Osteoblast (primary cell): Measurements from ENCODE around the gene TXNDC17. TPM values are rescaled to one million over a fixed set of nuclear protein-coding genes. Genes with fewer than 3 reads are reported as not detected.

Experiments
- DNase-seq: peaks from one replicate; pipeline ENCODE4 v3.0.0; 2011; ENCODE audit warnings: low spot score, mixed read lengths; ENCODE audit not compliant: insufficient read length; ENCODE audit errors: missing footprints
- H2AFZ ChIP-seq: 2 replicates; pipeline ENCODE4 v1.6.0; 2011; ENCODE audit warnings: mild to moderate bottlenecking, low read length
- H3K27ac ChIP-seq: 2 replicates; pipeline ENCODE4 v1.5.1; 2011; ENCODE audit warnings: mild to moderate bottlenecking, low read depth, low read length, moderate library complexity
- H3K27me3 ChIP-seq: 2 replicates; pipeline ENCODE4 v1.6.0; 2012; ENCODE audit warnings: mild to moderate bottlenecking, control low read depth, inconsistent platforms, low read length, moderate library complexity; ENCODE audit not compliant: insufficient read depth
- H3K36me3 ChIP-seq: 2 replicates; pipeline ENCODE4 v1.5.1; 2011; ENCODE audit warnings: mild to moderate bottlenecking, low read length, control low read depth, moderate library complexity; ENCODE audit not compliant: insufficient read depth
- H3K4me1 ChIP-seq: 2 replicates; pipeline ENCODE4 v1.5.1; 2011; ENCODE audit warnings: mild to moderate bottlenecking, low read length, control low read depth, moderate library complexity; ENCODE audit not compliant: insufficient read depth
- H3K4me2 ChIP-seq: 2 replicates; pipeline ENCODE4 v1.6.0; 2011; ENCODE audit warnings: mild to moderate bottlenecking, low read length; ENCODE audit not compliant: insufficient read depth
- H3K4me3 ChIP-seq: fragments of 200-600 bp; sonication (generic); 3 replicates; pipeline ENCODE4 v1.5.1; 2012; ENCODE audit warnings: mild to moderate bottlenecking, low read length, inconsistent platforms; ENCODE audit not compliant: insufficient read depth
- H3K79me2 ChIP-seq: 2 replicates; pipeline ENCODE4 v1.6.0; 2012; ENCODE audit warnings: mild to moderate bottlenecking, low read length, control low read depth, inconsistent platforms; ENCODE audit not compliant: insufficient read depth
- H3K9me3 ChIP-seq: 2 replicates; pipeline ENCODE4 v1.5.1; 2011; ENCODE audit warnings: low read depth, low read length, control low read depth
- H4K20me1 ChIP-seq: 2 replicates; pipeline ENCODE4 v1.6.0; 2012; ENCODE audit warnings: mild to moderate bottlenecking, low read length, control low read depth; ENCODE audit not compliant: insufficient read depth
- CTCF ChIP-seq: IDR thresholded peaks from 2 replicates; pipeline ENCODE4 v1.5.1; 2011; ENCODE audit warnings: mild to moderate bottlenecking, low read depth, low read length, moderate library complexity; ENCODE audit errors: extremely low read depth
- total RNA-seq: library from RNA; depleted of rRNA; stranded (reverse); fragments of >200 nt; gene quantifications from 2 replicates; pipeline ENCODE4 v1.2.3, GENCODE V29; 2012

The TXNDC17 gene
- total RNA-seq, 1 donor, result 70.6 TPM

GRCh38 chr17:6633263-6633662, 7.6 kb upstream of the TXNDC17 start:
- no peak overlapping the region for H3K4me3 ChIP-seq
- DNase-seq, result no peak

DNA sequence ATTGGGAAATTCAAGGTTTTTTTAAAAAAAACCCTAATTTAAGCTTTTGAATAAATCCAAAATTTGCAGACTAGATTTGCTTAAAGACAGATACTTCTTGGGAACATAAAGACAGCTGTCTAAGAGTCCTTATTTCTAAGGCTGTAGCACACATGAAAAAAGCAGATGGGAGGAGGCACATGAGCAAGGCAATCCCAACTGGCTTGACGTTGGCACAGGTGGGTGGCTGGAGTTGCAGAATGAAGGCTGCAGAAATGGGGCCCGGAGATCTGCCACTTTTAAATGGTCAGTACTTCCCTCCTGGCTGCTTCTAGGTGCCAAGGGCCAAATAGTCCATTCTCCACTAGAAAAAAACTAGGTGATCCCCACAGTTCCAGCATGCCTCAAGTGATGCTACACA, 4.8 kb upstream of the TXNDC17 start:
- Histone ChIP-seq H3K79me2 (peaks cover 55% of the 10 kb centered on the region), H3K27me3 (no peaks in the 10 kb centered on the region), H3K36me3 (peaks cover 33% of the 10 kb centered on the region), H3K4me2 (no peak overlapping the region), H2AFZ (no peak overlapping the region), H3K4me3 (no peak overlapping the region), H3K4me1 (peaks cover 12% of the 10 kb centered on the region), H4K20me1 (peaks cover 14% of the 10 kb centered on the region), H3K27ac (no peak overlapping the region), H3K9me3 (no peaks in the 10 kb centered on the region)
- no peak for TF ChIP-seq CTCF
- no peak for DNase-seq

More at GRCh38 chr17:6633263-6633662, 7.6 kb upstream of the TXNDC17 start:
- H3K79me2 ChIP-seq, result peaks cover 36% of the 10 kb centered on the region
- H3K4me2 ChIP-seq, result no peak overlapping the region
- H2AFZ ChIP-seq, result no peak overlapping the region
- H4K20me1 ChIP-seq, result peaks cover 9% of the 10 kb centered on the region
- no peak overlapping the region for H3K27ac ChIP-seq
- no peaks in the 10 kb centered on the region for H3K9me3 ChIP-seq
- peaks cover 42% of the 10 kb centered on the region for H3K36me3 ChIP-seq
- peaks cover 2% of the 10 kb centered on the region for H3K4me1 ChIP-seq
- no peak for TF ChIP-seq CTCF
- H3K27me3 ChIP-seq, result no peaks in the 10 kb centered on the region

DNA sequence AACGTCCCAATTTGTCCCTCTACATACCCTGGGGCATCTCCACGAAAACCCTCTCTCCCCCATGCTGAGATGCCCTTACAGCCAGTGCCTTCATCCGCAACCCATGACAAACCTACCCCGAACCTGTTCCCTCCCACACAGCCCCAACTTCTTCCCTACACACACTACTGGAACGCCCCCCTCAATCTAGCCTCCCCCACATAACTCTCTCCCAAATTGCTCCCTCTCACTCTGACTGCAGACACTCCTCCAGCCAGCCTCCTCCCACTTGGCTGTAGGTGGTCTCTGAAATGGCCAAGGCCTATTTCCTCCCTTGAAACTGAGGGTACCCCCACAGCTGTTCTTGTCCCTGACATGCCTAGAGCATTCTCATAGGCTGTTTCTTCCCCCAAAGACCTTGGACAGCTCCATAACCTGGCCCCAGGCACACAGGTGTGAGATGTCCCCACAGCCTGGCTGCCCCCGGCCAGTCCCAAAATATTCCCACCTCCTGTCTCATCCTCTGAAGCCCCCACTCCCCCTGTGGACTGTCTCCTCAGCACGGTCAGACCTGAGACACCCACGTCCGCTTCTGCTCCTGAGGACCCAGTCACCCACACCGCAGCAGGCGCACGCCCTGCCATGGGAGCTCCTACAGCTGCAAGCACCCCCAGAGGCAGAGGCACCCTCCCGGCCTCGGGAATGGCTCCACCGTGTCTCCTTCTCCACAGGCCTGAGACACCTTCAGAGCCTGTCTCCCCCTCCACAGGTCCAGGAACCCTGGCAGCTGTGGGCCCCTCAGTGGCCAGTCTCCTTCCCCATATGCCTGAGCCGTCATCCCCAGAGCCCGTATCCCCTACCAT, 4.0 kb upstream of the TXNDC17 start:
- DNase-seq, result no peak
- H4K20me1 ChIP-seq, result peaks cover 21% of the 10 kb centered on the region
- H3K79me2 ChIP-seq, result peaks cover 58% of the 10 kb centered on the region
- no peaks in the 10 kb centered on the region for H3K27me3 ChIP-seq
- peaks cover 28% of the 10 kb centered on the region for H3K36me3 ChIP-seq
- no peaks in the 10 kb centered on the region for H3K9me3 ChIP-seq
- no peak overlapping the region for H3K27ac ChIP-seq
- no peak overlapping the region for H2AFZ ChIP-seq
- H3K4me2 ChIP-seq, result no peak overlapping the region
- no peak overlapping the region for H3K4me3 ChIP-seq
- peaks cover 17% of the 10 kb centered on the region for H3K4me1 ChIP-seq
- no peak for TF ChIP-seq CTCF

DNA sequence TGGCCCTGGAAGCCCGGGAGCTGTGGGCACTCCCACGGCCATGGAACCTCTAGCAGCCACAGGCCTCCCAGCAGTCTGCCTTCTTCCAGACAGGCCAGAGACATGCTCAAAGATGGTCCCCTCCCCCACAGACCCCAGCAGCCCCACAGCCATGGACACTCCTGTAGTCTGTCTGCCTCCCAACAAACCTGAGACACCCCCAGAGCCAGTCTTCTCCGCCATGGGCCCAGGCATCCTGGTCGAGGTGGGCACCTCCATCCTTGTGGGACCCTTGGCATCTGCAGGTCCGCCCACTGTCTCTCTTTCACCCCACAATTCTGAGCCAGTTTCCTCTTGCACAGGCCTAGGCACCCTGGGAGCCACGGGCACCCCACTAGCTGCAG, 3.4 kb upstream of the TXNDC17 start:
- no peaks in the 10 kb centered on the region for H3K27me3 ChIP-seq
- H3K9me3 ChIP-seq, result no peaks in the 10 kb centered on the region
- H3K27ac ChIP-seq, result peak overlapping the region; percentile 11
- H2AFZ ChIP-seq, result no peak overlapping the region
- no peak overlapping the region for H3K4me3 ChIP-seq
- no peak for TF ChIP-seq CTCF
- DNase-seq, result no peak
- H3K36me3 ChIP-seq, result peaks cover 24% of the 10 kb centered on the region
- peaks cover 24% of the 10 kb centered on the region for H3K4me1 ChIP-seq
- H3K4me2 ChIP-seq, result no peak overlapping the region
- H3K79me2 ChIP-seq, result peaks cover 60% of the 10 kb centered on the region
- H4K20me1 ChIP-seq, result peaks cover 27% of the 10 kb centered on the region
